Measurements from ENCODE around the gene CYP27A1.
A peak's percentile ranks its signal among the peaks of the same experiment; 100 is the strongest.

Gene CYP27A1

GRCh38 chr2:218798767-218799504 lies 17.0 kb downstream of the CYP27A1 start:
- Histone ChIP-seq H2BK15ac (replicated peaks; ENCODE audit: low read depth) (no peak overlapping the region), H3K4ac (ENCODE audit: low read depth, low read length) (peak overlapping the region; percentile 96), H3K4me3 (ENCODE audit: low read length) (no peak overlapping the region), H2AK5ac (ENCODE audit: low read length) (no peak overlapping the region), H3K4me1 (ENCODE audit: control insufficient read depth, low read depth, low read length) (peaks cover 7% of the 10 kb centered on the region), H4K5ac (ENCODE audit: low read length) (no peak overlapping the region), H3K36me3 (ENCODE audit: control insufficient read depth, insufficient read depth, low read length) (no peaks in the 10 kb centered on the region), H3K23ac (ENCODE audit: low read length) (no peak overlapping the region), H3K27me3 (ENCODE audit: insufficient read depth, low read length, poor library complexity) (no peaks in the 10 kb centered on the region), H3K56ac (ENCODE audit: low read length) (peak overlapping the region; percentile 85), H3K79me1 (ENCODE audit: low read length) (no peaks in the 10 kb centered on the region), H3K27ac (ENCODE audit: low read depth, low read length) (peak overlapping the region; percentile 90), H3K18ac (ENCODE audit: low read length) (peak overlapping the region; percentile 94), H3K4me2 (ENCODE audit: low read length) (peak overlapping the region; percentile 51), H3K79me2 (ENCODE audit: control insufficient read depth, insufficient read depth, low read length) (no peaks in the 10 kb centered on the region), H2BK120ac (ENCODE audit: low read depth, low read length) (peak overlapping the region; percentile 98), H3K9ac (ENCODE audit: low read length) (peak overlapping the region; percentile 44), H4K8ac (ENCODE audit: low read depth, low read length) (no peak overlapping the region), H2BK5ac (ENCODE audit: low read length) (peak overlapping the region; percentile 96)
- WGBS (ENCODE audit: extremely low coverage, insufficient coverage, low lambda C conversion rate), result no CpG with 5 or more reads among the region's 12 CpGs
- peak; percentile 98 for DNase-seq

- Histone ChIP-seq H2BK5ac (ENCODE audit: low read length) (peak overlapping the region; percentile 99), H3K18ac (ENCODE audit: low read length) (peak overlapping the region; percentile 89), H3K36me3 (ENCODE audit: control insufficient read depth, insufficient read depth, low read length) (no peaks in the 10 kb centered on the region), H3K79me1 (ENCODE audit: low read length) (no peaks in the 10 kb centered on the region), H4K5ac (ENCODE audit: low read length) (no peak overlapping the region), H2BK15ac (replicated peaks; ENCODE audit: low read depth) (no peak overlapping the region), H3K4me2 (ENCODE audit: low read length) (peak overlapping the region; percentile 19), H3K4me1 (ENCODE audit: control insufficient read depth, low read depth, low read length) (peaks cover 7% of the 10 kb centered on the region), H3K79me2 (ENCODE audit: control insufficient read depth, insufficient read depth, low read length) (no peaks in the 10 kb centered on the region), H3K27ac (ENCODE audit: low read depth, low read length) (peak overlapping the region; percentile 90), H3K9ac (ENCODE audit: low read length) (peak overlapping the region; percentile 56), H3K4ac (ENCODE audit: low read depth, low read length) (peak overlapping the region; percentile 82), H2AK5ac (ENCODE audit: low read length) (peak overlapping the region; percentile 96), H3K4me3 (ENCODE audit: low read length) (no peak overlapping the region), H4K8ac (ENCODE audit: low read depth, low read length) (no peak overlapping the region), H3K27me3 (ENCODE audit: insufficient read depth, low read length, poor library complexity) (no peaks in the 10 kb centered on the region), H3K23ac (ENCODE audit: low read length) (peak overlapping the region; percentile 59), H2BK120ac (ENCODE audit: low read depth, low read length) (peak overlapping the region; percentile 76), H3K56ac (ENCODE audit: low read length) (peak overlapping the region; percentile 75)
- no CpG with 5 or more reads among the region's 6 CpGs for whole genome bisulfite sequencing (ENCODE audit: extremely low coverage, insufficient coverage, low lambda C conversion rate)
- peak; percentile 90 for DNase-seq
Measured at GRCh38 chr2:218799990-218800389, 18.0 kb downstream of the CYP27A1 start.

- H4K8ac ChIP-seq (ENCODE audit: low read depth, low read length), result no peak overlapping the region
- no peak overlapping the region for H3K27ac ChIP-seq (ENCODE audit: low read depth, low read length)
- H2BK15ac ChIP-seq (replicated peaks; ENCODE audit: low read depth), result peak overlapping the region; percentile 57
- no peak overlapping the region for H2BK5ac ChIP-seq (ENCODE audit: low read length)
- no peaks in the 10 kb centered on the region for H3K79me1 ChIP-seq (ENCODE audit: low read length)
- no peak overlapping the region for H4K5ac ChIP-seq (ENCODE audit: low read length)
- no peak overlapping the region for H3K56ac ChIP-seq (ENCODE audit: low read length)
- no CpG with 5 or more reads among the region's 4 CpGs for WGBS (ENCODE audit: extremely low coverage, insufficient coverage, low lambda C conversion rate)
- no peak overlapping the region for H3K23ac ChIP-seq (ENCODE audit: low read length)
- no peak overlapping the region for H3K4ac ChIP-seq (ENCODE audit: low read depth, low read length)
- H2AK5ac ChIP-seq (ENCODE audit: low read length), result no peak overlapping the region
- peaks cover 8% of the 10 kb centered on the region for H3K4me1 ChIP-seq (ENCODE audit: control insufficient read depth, low read depth, low read length)
- H3K36me3 ChIP-seq (ENCODE audit: control insufficient read depth, insufficient read depth, low read length), result no peaks in the 10 kb centered on the region
- no peaks in the 10 kb centered on the region for H3K79me2 ChIP-seq (ENCODE audit: control insufficient read depth, insufficient read depth, low read length)
- no peaks in the 10 kb centered on the region for H3K27me3 ChIP-seq (ENCODE audit: insufficient read depth, low read length, poor library complexity)
- no peak overlapping the region for H3K18ac ChIP-seq (ENCODE audit: low read length)
- H2BK120ac ChIP-seq (ENCODE audit: low read depth, low read length), result no peak overlapping the region
- DNase-seq, result no peak
- no peak overlapping the region for H3K4me2 ChIP-seq (ENCODE audit: low read length)
- no peak overlapping the region for H3K9ac ChIP-seq (ENCODE audit: low read length)
- no peak overlapping the region for H3K4me3 ChIP-seq (ENCODE audit: low read length)
Measured at GRCh38 chr2:218802386-218802994, 20.5 kb downstream of the CYP27A1 start.

GRCh38 chr2:218804817-218805216 lies 22.9 kb downstream of the CYP27A1 start:
- Histone ChIP-seq H3K18ac (ENCODE audit: low read length) (no peak overlapping the region), H3K36me3 (ENCODE audit: control insufficient read depth, insufficient read depth, low read length) (no peaks in the 10 kb centered on the region), H4K5ac (ENCODE audit: low read length) (no peak overlapping the region), H2BK5ac (ENCODE audit: low read length) (no peak overlapping the region), H3K4ac (ENCODE audit: low read depth, low read length) (no peak overlapping the region), H3K9ac (ENCODE audit: low read length) (no peak overlapping the region), H3K27me3 (ENCODE audit: insufficient read depth, low read length, poor library complexity) (no peaks in the 10 kb centered on the region), H3K79me1 (ENCODE audit: low read length) (no peaks in the 10 kb centered on the region), H3K4me2 (ENCODE audit: low read length) (no peak overlapping the region), H3K56ac (ENCODE audit: low read length) (no peak overlapping the region), H2BK15ac (replicated peaks; ENCODE audit: low read depth) (no peak overlapping the region), H3K23ac (ENCODE audit: low read length) (no peak overlapping the region), H2AK5ac (ENCODE audit: low read length) (no peak overlapping the region), H4K8ac (ENCODE audit: low read depth, low read length) (no peak overlapping the region), H3K27ac (ENCODE audit: low read depth, low read length) (no peak overlapping the region), H2BK120ac (ENCODE audit: low read depth, low read length) (no peak overlapping the region), H3K79me2 (ENCODE audit: control insufficient read depth, insufficient read depth, low read length) (no peaks in the 10 kb centered on the region), H3K4me1 (ENCODE audit: control insufficient read depth, low read depth, low read length) (peaks cover 5% of the 10 kb centered on the region), H3K4me3 (ENCODE audit: low read length) (no peak overlapping the region)
- DNase-seq, result no peak
- WGBS (ENCODE audit: extremely low coverage, insufficient coverage, low lambda C conversion rate), result no CpG with 5 or more reads among the region's 1 CpG

- no peak overlapping the region for H4K5ac ChIP-seq (ENCODE audit: low read length)
- H3K27me3 ChIP-seq (ENCODE audit: insufficient read depth, low read length, poor library complexity), result no peaks in the 10 kb centered on the region
- H3K79me2 ChIP-seq (ENCODE audit: control insufficient read depth, insufficient read depth, low read length), result no peaks in the 10 kb centered on the region
- H4K8ac ChIP-seq (ENCODE audit: low read depth, low read length), result no peak overlapping the region
- H2AK5ac ChIP-seq (ENCODE audit: low read length), result no peak overlapping the region
- H3K79me1 ChIP-seq (ENCODE audit: low read length), result no peaks in the 10 kb centered on the region
- no peaks in the 10 kb centered on the region for H3K36me3 ChIP-seq (ENCODE audit: control insufficient read depth, insufficient read depth, low read length)
- H3K27ac ChIP-seq (ENCODE audit: low read depth, low read length), result no peak overlapping the region
- WGBS (ENCODE audit: extremely low coverage, insufficient coverage, low lambda C conversion rate), result no CpG with 5 or more reads among the region's 3 CpGs
- no peak overlapping the region for H3K9ac ChIP-seq (ENCODE audit: low read length)
- no peak overlapping the region for H3K23ac ChIP-seq (ENCODE audit: low read length)
- peaks cover 3% of the 10 kb centered on the region for H3K4me1 ChIP-seq (ENCODE audit: control insufficient read depth, low read depth, low read length)
- no peak overlapping the region for H3K18ac ChIP-seq (ENCODE audit: low read length)
- H2BK15ac ChIP-seq (replicated peaks; ENCODE audit: low read depth), result no peak overlapping the region
- no peak overlapping the region for H3K56ac ChIP-seq (ENCODE audit: low read length)
- H2BK5ac ChIP-seq (ENCODE audit: low read length), result no peak overlapping the region
- H3K4me3 ChIP-seq (ENCODE audit: low read length), result no peak overlapping the region
- H2BK120ac ChIP-seq (ENCODE audit: low read depth, low read length), result no peak overlapping the region
- peak; percentile 43 for DNase-seq
- no peak overlapping the region for H3K4ac ChIP-seq (ENCODE audit: low read depth, low read length)
- H3K4me2 ChIP-seq (ENCODE audit: low read length), result no peak overlapping the region
Measured at GRCh38 chr2:218805627-218806026, 23.7 kb downstream of the CYP27A1 start.

Measured in mesendoderm (in vitro differentiated cells).